ENCODE data around the gene HECTD1.
A peak's percentile ranks its signal among the peaks of the same experiment; 100 is the strongest.

The HECTD1 gene

GRCh38 chr14:31167032-31167431, 40.6 kb downstream of the HECTD1 start:
- H3K36me3 Mint-ChIP-seq = peaks cover 34% of the 10 kb centered on the region
- no peaks in the 10 kb centered on the region for H3K9me3 Mint-ChIP-seq

GRCh38 chr14:31166271-31166561, 41.4 kb downstream of the HECTD1 start:
- Mint-ChIP-seq H3K4me1 (peaks cover 3% of the 10 kb centered on the region), H3K4me3 (no peak overlapping the region), H3K9me3 (no peaks in the 10 kb centered on the region), H3K27ac (no peak overlapping the region), H3K27me3 (no peaks in the 10 kb centered on the region), H3K36me3 (peaks cover 36% of the 10 kb centered on the region)
- DNase-seq (ENCODE audit: low spot score in 2 of 2) (no peak), ATAC-seq (ENCODE audit: low read depth) (no peak)

More at GRCh38 chr14:31167032-31167431, 40.6 kb downstream of the HECTD1 start:
- Mint-ChIP-seq H3K27me3 (no peaks in the 10 kb centered on the region), H3K4me1 (peaks cover 3% of the 10 kb centered on the region), H3K4me3 (no peak overlapping the region), H3K27ac (no peak overlapping the region)
- ATAC-seq (ENCODE audit: low read depth) (no peak), DNase-seq (ENCODE audit: low spot score in 2 of 2) (no peak)

DNA sequence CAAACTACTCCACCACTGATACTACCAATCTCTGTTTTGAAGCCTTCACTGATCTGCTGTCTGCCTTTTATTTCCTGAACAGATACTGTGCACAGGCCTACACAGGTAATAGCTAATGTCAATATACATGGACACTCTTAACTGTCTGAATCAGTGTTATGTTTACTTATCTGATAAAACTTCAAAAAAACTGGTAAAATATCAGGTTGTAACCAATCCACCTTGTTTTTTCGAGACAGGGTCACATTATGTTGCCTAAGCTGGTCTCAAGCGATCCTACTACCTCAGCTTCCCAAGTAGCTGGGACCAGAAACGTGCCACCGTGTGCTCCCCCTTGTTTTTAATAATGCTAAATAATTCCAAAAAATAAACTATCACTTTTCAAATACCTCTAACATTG, 43.5 kb downstream of the HECTD1 start:
- H3K27me3 Mint-ChIP-seq = no peaks in the 10 kb centered on the region
- H3K9me3 Mint-ChIP-seq = no peaks in the 10 kb centered on the region
- no peak for DNase-seq (ENCODE audit: low spot score in 2 of 2)
- H3K36me3 Mint-ChIP-seq = peaks cover 30% of the 10 kb centered on the region
- no peak overlapping the region for H3K4me3 Mint-ChIP-seq
- peaks cover 3% of the 10 kb centered on the region for H3K4me1 Mint-ChIP-seq
- no peak for ATAC-seq (ENCODE audit: low read depth)
- H3K27ac Mint-ChIP-seq = no peak overlapping the region

GRCh38 chr14:31162910-31163649, 44.5 kb downstream of the HECTD1 start:
- H3K4me1 Mint-ChIP-seq = peaks cover 3% of the 10 kb centered on the region
- H3K4me3 Mint-ChIP-seq = no peak overlapping the region
- no peaks in the 10 kb centered on the region for H3K9me3 Mint-ChIP-seq
- no peaks in the 10 kb centered on the region for H3K27me3 Mint-ChIP-seq
- DNase-seq (ENCODE audit: low spot score in 2 of 2) (no peak), ATAC-seq (ENCODE audit: low read depth) (no peak)
- H3K36me3 Mint-ChIP-seq = peaks cover 28% of the 10 kb centered on the region
- peak overlapping the region; percentile 79 for H3K27ac Mint-ChIP-seq

DNA sequence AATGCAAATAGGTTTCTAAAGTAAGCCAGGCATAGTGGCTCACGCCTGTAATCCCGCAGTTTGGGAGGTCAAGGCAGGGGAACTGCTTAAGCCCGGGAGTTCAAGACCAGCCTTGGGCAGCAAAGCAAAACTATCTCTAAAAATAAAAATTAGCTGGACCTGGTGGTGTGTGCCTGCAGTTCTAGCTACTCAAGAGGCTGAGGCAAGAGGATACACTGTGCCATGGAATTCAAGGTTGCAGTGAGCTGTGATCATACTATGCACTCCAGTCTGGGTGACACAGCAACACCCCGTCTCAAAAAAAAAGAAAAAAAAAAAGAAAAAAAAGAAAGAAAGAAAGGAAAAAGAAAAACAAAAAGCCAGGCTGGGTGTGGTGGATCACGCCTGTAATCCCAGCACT, 46.3 kb downstream of the HECTD1 start:
- H3K27ac Mint-ChIP-seq = no peak overlapping the region
- H3K4me1 Mint-ChIP-seq = peaks cover 3% of the 10 kb centered on the region
- H3K4me3 Mint-ChIP-seq = no peak overlapping the region
- peaks cover 23% of the 10 kb centered on the region for H3K36me3 Mint-ChIP-seq
- H3K27me3 Mint-ChIP-seq = no peaks in the 10 kb centered on the region
- ATAC-seq (ENCODE audit: low read depth) = no peak
- H3K9me3 Mint-ChIP-seq = no peaks in the 10 kb centered on the region
- DNase-seq (ENCODE audit: low spot score in 2 of 2) = no peak

GRCh38 chr14:31159682-31160296, 47.8 kb downstream of the HECTD1 start:
- Mint-ChIP-seq H3K4me1 (no peaks in the 10 kb centered on the region), H3K4me3 (no peak overlapping the region), H3K36me3 (peaks cover 17% of the 10 kb centered on the region), H3K9me3 (no peaks in the 10 kb centered on the region), H3K27me3 (no peaks in the 10 kb centered on the region), H3K27ac (no peak overlapping the region)
- DNase-seq (ENCODE audit: low spot score in 2 of 2) = no peak
- no peak for ATAC-seq (ENCODE audit: low read depth)

- H3K27ac Mint-ChIP-seq = no peak overlapping the region
These were observed 52.6 kb downstream of the HECTD1 start for GRCh38 chr14:31154956-31155355.

DNA sequence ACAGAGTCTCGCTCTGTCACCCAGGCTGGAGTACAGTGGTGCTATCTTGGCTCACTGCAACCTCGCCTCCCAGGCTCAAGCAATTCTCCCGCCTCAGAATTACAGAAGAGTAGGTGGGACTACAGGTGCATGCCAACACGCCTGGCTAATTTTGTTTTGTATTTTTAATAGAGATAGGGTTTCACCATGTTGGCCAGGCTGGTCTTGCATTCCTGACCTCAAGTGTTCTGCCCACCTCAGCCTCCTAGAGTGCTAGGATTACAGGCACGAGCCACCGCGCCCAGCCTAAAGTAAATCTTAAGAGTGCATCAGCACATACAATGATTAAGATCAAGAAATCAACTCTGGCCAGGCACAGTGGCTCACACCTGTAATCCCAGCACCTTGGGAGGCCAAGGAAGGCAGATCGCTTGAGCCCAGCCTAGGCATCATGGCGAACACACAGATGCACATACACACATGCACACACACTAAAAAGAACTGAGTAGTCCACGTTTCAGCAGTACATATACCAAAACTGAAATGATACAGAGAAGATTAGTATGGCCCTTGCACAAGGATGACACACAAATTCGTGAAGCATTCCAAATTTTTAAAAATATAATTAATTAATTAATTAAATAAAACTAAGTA, 65.0 kb downstream of the HECTD1 start:
- H3K36me3 Mint-ChIP-seq = peaks cover 16% of the 10 kb centered on the region
- DNase-seq (ENCODE audit: low spot score in 2 of 2) (no peak), ATAC-seq (ENCODE audit: low read depth) (no peak)
- H3K27ac Mint-ChIP-seq = no peak overlapping the region
- H3K9me3 Mint-ChIP-seq = no peaks in the 10 kb centered on the region
- no peaks in the 10 kb centered on the region for H3K27me3 Mint-ChIP-seq
- no peaks in the 10 kb centered on the region for H3K4me1 Mint-ChIP-seq
- no peak overlapping the region for H3K4me3 Mint-ChIP-seq

More at GRCh38 chr14:31154956-31155355, 52.6 kb downstream of the HECTD1 start:
- no peak for DNase-seq (ENCODE audit: low spot score in 2 of 2)
- no peak for ATAC-seq (ENCODE audit: low read depth)
- H3K4me1 Mint-ChIP-seq = no peaks in the 10 kb centered on the region
- H3K9me3 Mint-ChIP-seq = no peaks in the 10 kb centered on the region
- H3K36me3 Mint-ChIP-seq = peaks cover 18% of the 10 kb centered on the region
- H3K27me3 Mint-ChIP-seq = no peaks in the 10 kb centered on the region
- no peak overlapping the region for H3K4me3 Mint-ChIP-seq

GRCh38 chr14:31139301-31139847, 68.2 kb downstream of the HECTD1 start:
- Mint-ChIP-seq H3K4me1 (no peaks in the 10 kb centered on the region), H3K9me3 (no peaks in the 10 kb centered on the region), H3K36me3 (peaks cover 15% of the 10 kb centered on the region), H3K27me3 (no peaks in the 10 kb centered on the region), H3K4me3 (no peak overlapping the region), H3K27ac (no peak overlapping the region)
- ATAC-seq (ENCODE audit: low read depth) (no peak), DNase-seq (ENCODE audit: low spot score in 2 of 2) (no peak)

DNA sequence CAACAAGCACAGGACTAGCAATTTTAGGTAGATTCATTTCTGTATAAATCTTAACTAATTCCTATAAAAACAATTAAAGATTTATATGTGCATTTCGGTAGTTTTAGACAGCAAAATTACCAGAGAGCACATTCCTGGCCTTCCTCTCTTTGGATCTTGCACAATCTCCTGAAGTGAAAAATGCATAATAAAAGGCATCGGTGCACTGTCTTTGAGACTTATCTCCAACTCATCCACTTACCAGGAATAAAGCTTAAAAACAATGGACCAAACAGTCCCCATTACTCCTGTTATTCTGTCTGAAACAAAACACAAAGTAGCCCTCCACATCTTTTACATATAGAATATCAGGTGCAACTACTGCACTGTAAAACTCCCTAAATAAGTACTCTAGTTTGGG, 69.3 kb downstream of the HECTD1 start:
- no peaks in the 10 kb centered on the region for H3K9me3 Mint-ChIP-seq
- peaks cover 17% of the 10 kb centered on the region for H3K36me3 Mint-ChIP-seq
- no peak overlapping the region for H3K4me3 Mint-ChIP-seq
- no peak for DNase-seq (ENCODE audit: low spot score in 2 of 2)
- ATAC-seq (ENCODE audit: low read depth) = no peak
- H3K27ac Mint-ChIP-seq = no peak overlapping the region
- no peaks in the 10 kb centered on the region for H3K4me1 Mint-ChIP-seq
- no peaks in the 10 kb centered on the region for H3K27me3 Mint-ChIP-seq

- Mint-ChIP-seq H3K36me3 (peaks cover 21% of the 10 kb centered on the region), H3K27ac (peak overlapping the region; percentile 86), H3K4me3 (no peak overlapping the region), H3K27me3 (no peaks in the 10 kb centered on the region), H3K9me3 (no peaks in the 10 kb centered on the region), H3K4me1 (no peaks in the 10 kb centered on the region)
- ATAC-seq (ENCODE audit: low read depth) = no peak
- DNase-seq (ENCODE audit: low spot score in 2 of 2) = no peak
These were observed 70.2 kb downstream of the HECTD1 start for GRCh38 chr14:31137214-31137889.

DNA sequence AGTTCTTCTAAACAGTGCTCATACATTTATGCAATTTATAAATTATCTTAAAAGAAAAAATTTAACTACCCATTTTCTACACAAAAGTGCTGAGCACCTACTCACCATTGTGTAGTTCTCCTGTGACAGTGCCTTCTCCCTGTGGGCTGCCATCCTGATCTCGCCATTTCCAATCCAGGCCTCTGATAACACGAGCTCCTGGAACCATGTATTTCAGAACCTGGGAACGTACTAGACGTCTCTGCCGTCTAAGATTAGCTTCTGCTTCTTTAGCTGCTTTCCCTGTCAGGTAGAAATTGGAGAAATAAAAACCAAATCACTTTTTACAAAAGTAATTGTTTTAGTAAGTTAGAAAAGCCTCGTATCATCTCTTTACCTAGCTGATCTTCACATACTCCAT, 74.5 kb downstream of the HECTD1 start:
- H3K4me1 Mint-ChIP-seq = peaks cover 10% of the 10 kb centered on the region
- no peak for ATAC-seq (ENCODE audit: low read depth)
- no peak overlapping the region for H3K4me3 Mint-ChIP-seq
- no peak for DNase-seq (ENCODE audit: low spot score in 2 of 2)
- no peaks in the 10 kb centered on the region for H3K27me3 Mint-ChIP-seq
- no peak overlapping the region for H3K27ac Mint-ChIP-seq
- peaks cover 15% of the 10 kb centered on the region for H3K36me3 Mint-ChIP-seq
- no peaks in the 10 kb centered on the region for H3K9me3 Mint-ChIP-seq

DNA sequence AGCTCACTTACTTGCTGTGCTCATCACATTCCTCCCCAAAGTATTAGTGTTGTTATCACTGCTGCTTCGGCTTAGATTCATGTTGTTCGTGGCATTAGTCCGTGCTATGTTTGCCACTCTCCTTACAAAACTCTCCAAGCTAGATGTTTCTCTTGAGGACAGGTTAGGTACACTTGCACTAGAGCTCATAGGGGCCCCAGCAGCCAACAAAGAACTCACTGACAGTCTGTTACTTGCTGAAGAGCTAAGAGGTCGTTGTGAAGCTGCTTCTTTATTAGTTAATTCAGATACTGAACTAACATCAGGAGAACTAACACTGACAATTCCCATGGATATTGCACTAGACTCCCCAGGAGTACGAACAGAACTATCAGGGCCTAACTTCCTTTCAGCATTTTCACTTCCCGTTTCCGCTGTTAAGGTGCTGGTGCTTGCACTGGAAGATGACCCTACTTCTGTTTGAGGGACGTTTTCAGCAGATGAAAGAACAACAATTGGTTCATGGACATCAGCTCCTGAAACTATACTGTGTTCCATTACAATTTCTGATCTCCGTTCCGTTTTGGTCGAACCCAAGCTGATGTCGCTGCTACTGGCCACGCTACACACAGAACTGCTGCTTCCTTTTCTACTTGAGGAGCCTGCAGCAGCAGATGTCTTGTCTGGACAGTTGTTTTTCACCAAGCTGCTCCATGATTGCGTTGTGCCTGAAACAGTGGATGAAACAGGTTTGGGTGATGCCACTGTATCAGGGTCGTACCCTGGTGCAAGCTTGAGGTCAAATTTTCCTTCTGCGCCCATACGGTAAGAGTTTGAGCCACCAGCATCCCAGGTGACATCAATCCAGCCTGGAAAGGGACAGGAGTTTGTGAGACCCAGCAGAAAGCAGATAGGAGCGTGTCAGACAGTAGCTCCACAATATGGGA, 78.7 kb downstream of the HECTD1 start:
- Mint-ChIP-seq H3K27me3 (no peaks in the 10 kb centered on the region), H3K27ac (peak overlapping the region; percentile 77), H3K4me1 (peaks cover 13% of the 10 kb centered on the region), H3K9me3 (no peaks in the 10 kb centered on the region), H3K4me3 (no peak overlapping the region), H3K36me3 (peaks cover 9% of the 10 kb centered on the region)
- DNase-seq (ENCODE audit: low spot score in 2 of 2) = peak in 1 of 2 donors; percentile 11
- ATAC-seq (ENCODE audit: low read depth) = peak; percentile 93

All from memory B cell (primary cell).